Neural progenitor cell (in vitro differentiated cells): ENCODE data around the gene SPATA25.

Experiments used
- CTCF ChIP-seq: fragments of 200-600 bp; sonication (generic); IDR thresholded peaks from 2 replicates; pipeline ENCODE4 v1.5.1; 2017; ENCODE audit warnings: antibody characterized with exemption, mild to moderate bottlenecking
- EZH2phosphoT487 ChIP-seq: fragments of 200-600 bp; sonication (generic); IDR thresholded peaks from 2 replicates; pipeline ENCODE4 v1.6.1; 2017; ENCODE audit warnings: antibody characterized with exemption

GRCh38 chr20:45897692-45898091, 10.3 kb upstream of the SPATA25 start:
- TF ChIP-seq CTCF (no peak), EZH2phosphoT487 (no peak)
